Measurements from ENCODE around the gene KLK6. TPM values are rescaled to one million over a fixed set of nuclear protein-coding genes. Genes with fewer than 3 reads are reported as not detected.

The KLK6 gene
- total and polyA plus RNA-seq, 2 donors (not counting 3 experiments of a cell fraction or from before 2014, with no cell fraction given), result 0.12 TPM; not detected in 1

DNA sequence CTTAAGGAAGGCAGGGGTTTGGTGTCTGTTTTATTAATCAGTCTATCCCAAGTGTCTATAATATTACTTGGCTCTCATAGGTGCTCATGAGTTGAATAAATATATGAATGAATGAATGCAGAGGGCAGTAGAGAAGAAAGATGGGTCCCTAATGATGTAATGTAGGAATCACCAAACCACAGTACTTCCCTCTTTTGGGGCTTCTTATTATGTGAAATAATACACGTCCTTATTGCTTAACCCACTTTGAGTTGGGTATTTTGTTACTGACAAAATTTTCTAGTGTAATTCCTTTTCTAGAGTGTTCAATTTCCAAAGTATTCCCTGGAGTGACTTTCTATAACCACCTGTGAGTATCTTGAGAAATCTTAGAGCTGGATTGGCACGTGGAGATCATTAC is 29.8 kb downstream of the KLK6 start:
- no peak overlapping the region for H3K4me3 ChIP-seq (replicated peaks in 1 of 3; ENCODE audit: insufficient read depth in 1 of 3, low read depth in 1 of 3, low read length in 3 of 3)
- no peaks in the 10 kb centered on the region for H4K20me1 ChIP-seq (replicated peaks; ENCODE audit: control insufficient read depth, extremely low read depth, insufficient read depth, low read length)
- no peaks in the 10 kb centered on the region for H3K9me3 ChIP-seq (replicated peaks; ENCODE audit: control insufficient read depth, insufficient read depth, low read length)
- DNase-seq (ENCODE audit: low read depth, low spot score), result no peak
- intact Hi-C loops (cut with micrococcal nuclease), result no loop called here
- no peaks in the 10 kb centered on the region for H3K27me3 ChIP-seq (ENCODE audit: control insufficient read depth in 2 of 2, insufficient read depth in 2 of 2, low read length in 2 of 2)
- H3K4me2 ChIP-seq (ENCODE audit: insufficient read depth, low read length), result no peak overlapping the region
- H3K36me3 ChIP-seq (ENCODE audit: control insufficient read depth in 2 of 2, extremely low read depth in 1 of 2, insufficient read depth in 2 of 2, low read length in 2 of 2), result no peaks in the 10 kb centered on the region
- CTCF ChIA-PET, result no interaction called here
- FAIRE-seq, result no peak
- no peak overlapping the region for H3K27ac ChIP-seq (ENCODE audit: insufficient read depth, low read depth, low read length)
- no peaks in the 10 kb centered on the region for H3K9me1 ChIP-seq (replicated peaks; ENCODE audit: control insufficient read depth, extremely low read depth, insufficient read depth, low read length)
- POLR2A ChIA-PET, result no interaction called here
- no peak overlapping the region for H3K9ac ChIP-seq (replicated peaks; ENCODE audit: extremely low read depth, insufficient read depth, low read length)
- no peak overlapping the region for H2AFZ ChIP-seq (ENCODE audit: low read depth, low read length)
- no peak for TF ChIP-seq POLR2A (IDR thresholded peaks at IDR 0.05; ENCODE audit: low read depth, low read length)
- TF ChIP-seq JUN (IDR thresholded peaks at IDR 0.05; ENCODE audit: borderline replicate concordance, insufficient read depth, insufficient read length, low read depth), result no peak
- H3K79me2 ChIP-seq (ENCODE audit: control insufficient read depth, insufficient read depth, low read length), result no peaks in the 10 kb centered on the region
- dilution Hi-C loops (cut with MboI; ENCODE audit: extremely low pct_ligation_motif_present, low sequenced_read_pairs), result no loop called here
- H3K4me1 ChIP-seq (ENCODE audit: control insufficient read depth, extremely low read depth, insufficient read depth, low read length), result no peaks in the 10 kb centered on the region
- no TSS peak for BruUV-seq (replicated peaks)

DNA sequence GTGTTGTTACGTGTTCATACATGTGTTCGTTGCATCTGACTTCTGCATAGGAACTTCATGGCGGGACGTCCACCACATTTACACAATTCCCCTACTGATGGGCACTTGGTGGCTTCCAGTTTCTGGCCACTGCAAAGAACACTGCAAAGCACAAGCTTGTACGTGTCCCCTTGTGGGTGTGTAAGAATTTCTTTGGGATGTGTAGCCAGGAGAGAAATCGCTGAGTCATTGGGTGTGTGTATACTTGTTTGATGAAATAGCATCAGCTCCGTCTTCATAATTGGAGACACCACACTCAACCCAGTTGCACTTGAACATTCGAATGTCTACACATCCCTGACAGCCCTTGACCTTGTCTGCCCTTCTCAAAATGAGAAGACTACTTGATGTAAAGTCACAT is 35.8 kb downstream of the KLK6 start:
- Histone ChIP-seq H4K20me1 (replicated peaks; ENCODE audit: control insufficient read depth, extremely low read depth, insufficient read depth, low read length) (no peaks in the 10 kb centered on the region), H3K4me1 (ENCODE audit: control insufficient read depth, extremely low read depth, insufficient read depth, low read length) (no peaks in the 10 kb centered on the region), H3K9me3 (replicated peaks; ENCODE audit: control insufficient read depth, insufficient read depth, low read length) (no peaks in the 10 kb centered on the region), H3K9ac (replicated peaks; ENCODE audit: extremely low read depth, insufficient read depth, low read length) (no peak overlapping the region), H3K4me3 (replicated peaks in 1 of 3; ENCODE audit: insufficient read depth in 1 of 3, low read depth in 1 of 3, low read length in 3 of 3) (no peak overlapping the region), H3K36me3 (ENCODE audit: control insufficient read depth in 2 of 2, extremely low read depth in 1 of 2, insufficient read depth in 2 of 2, low read length in 2 of 2) (no peaks in the 10 kb centered on the region), H3K27me3 (ENCODE audit: control insufficient read depth in 2 of 2, insufficient read depth in 2 of 2, low read length in 2 of 2) (peaks cover 0 to 2% of the 10 kb centered on the region in 2 experiments), H3K79me2 (ENCODE audit: control insufficient read depth, insufficient read depth, low read length) (no peaks in the 10 kb centered on the region), H3K27ac (ENCODE audit: insufficient read depth, low read depth, low read length) (no peak overlapping the region), H3K9me1 (replicated peaks; ENCODE audit: control insufficient read depth, extremely low read depth, insufficient read depth, low read length) (no peaks in the 10 kb centered on the region), H3K4me2 (ENCODE audit: insufficient read depth, low read length) (no peak overlapping the region), H2AFZ (ENCODE audit: low read depth, low read length) (peak overlapping the region; percentile 21)
- no TSS peak for BruUV-seq (replicated peaks)
- FAIRE-seq (no peak), DNase-seq (ENCODE audit: low read depth, low spot score) (no peak)
- ChIA-PET POLR2A (no interaction called here), CTCF (interaction anchor here (0.6 to 3.3 kb wide), 3 partner anchors 12 to 809 kb away, joined by 4 to 20 read pairs (median 7); no protein-coding TSS in a partner anchor)
- TF ChIP-seq POLR2AphosphoS5 (IDR thresholded peaks at IDR 0.05; ENCODE audit: insufficient read depth, low read depth, low read length) (no peak), GATA2 (IDR thresholded peaks at IDR 0.05; ENCODE audit: insufficient read depth, insufficient read length, low read depth, low read length) (no peak), EZH2 (IDR thresholded peaks at IDR 0.05; ENCODE audit: borderline replicate concordance, low read depth, low read length, severe bottlenecking) (no peak), MYC (IDR thresholded peaks at IDR 0.05; ENCODE audit: low read depth, low read length) (no peak), JUN (IDR thresholded peaks at IDR 0.05; ENCODE audit: borderline replicate concordance, insufficient read depth, insufficient read length, low read depth) (no peak), POLR2A (IDR thresholded peaks at IDR 0.05; ENCODE audit: low read depth, low read length) (no peak), FOS (IDR thresholded peaks at IDR 0.05; ENCODE audit: borderline replicate concordance, insufficient read depth, low read length) (no peak)
- TF ChIP-seq, protein P1, sequence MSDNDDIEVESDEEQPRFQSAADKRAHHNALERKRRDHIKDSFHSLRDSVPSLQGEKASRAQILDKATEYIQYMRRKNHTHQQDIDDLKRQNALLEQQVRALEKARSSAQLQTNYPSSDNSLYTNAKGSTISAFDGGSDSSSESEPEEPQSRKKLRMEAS (IDR thresholded peaks at IDR 0.05; ENCODE audit: insufficient read depth, insufficient read length), result no peak
- TF ChIP-seq, protein P2, sequence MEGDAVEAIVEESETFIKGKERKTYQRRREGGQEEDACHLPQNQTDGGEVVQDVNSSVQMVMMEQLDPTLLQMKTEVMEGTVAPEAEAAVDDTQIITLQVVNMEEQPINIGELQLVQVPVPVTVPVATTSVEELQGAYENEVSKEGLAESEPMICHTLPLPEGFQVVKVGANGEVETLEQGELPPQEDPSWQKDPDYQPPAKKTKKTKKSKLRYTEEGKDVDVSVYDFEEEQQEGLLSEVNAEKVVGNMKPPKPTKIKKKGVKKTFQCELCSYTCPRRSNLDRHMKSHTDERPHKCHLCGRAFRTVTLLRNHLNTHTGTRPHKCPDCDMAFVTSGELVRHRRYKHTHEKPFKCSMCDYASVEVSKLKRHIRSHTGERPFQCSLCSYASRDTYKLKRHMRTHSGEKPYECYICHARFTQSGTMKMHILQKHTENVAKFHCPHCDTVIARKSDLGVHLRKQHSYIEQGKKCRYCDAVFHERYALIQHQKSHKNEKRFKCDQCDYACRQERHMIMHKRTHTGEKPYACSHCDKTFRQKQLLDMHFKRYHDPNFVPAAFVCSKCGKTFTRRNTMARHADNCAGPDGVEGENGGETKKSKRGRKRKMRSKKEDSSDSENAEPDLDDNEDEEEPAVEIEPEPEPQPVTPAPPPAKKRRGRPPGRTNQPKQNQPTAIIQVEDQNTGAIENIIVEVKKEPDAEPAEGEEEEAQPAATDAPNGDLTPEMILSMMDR (IDR thresholded peaks at IDR 0.05; ENCODE audit: extremely low read depth in 1 of 2, insufficient read depth in 1 of 2, low read depth in 1 of 2, low read length in 2 of 2), result no peak
- intact Hi-C loops (cut with micrococcal nuclease) (no loop called here), dilution Hi-C loops (cut with MboI; ENCODE audit: extremely low pct_ligation_motif_present, low sequenced_read_pairs) (no loop called here)

Data from endothelial cell of umbilical vein (primary cell).